NOMO-1 treated with dmso at 0.1 percent for 144 hours (cell line): Measurements from ENCODE around the gene DLG2.

ENCODE experiments used
- DNase-seq: peaks from one replicate; lab custom pipeline; 2025; ENCODE audit not compliant: unreplicated experiment; lab: John Stamatoyannopoulos, UW

DLG2 gene

DNA sequence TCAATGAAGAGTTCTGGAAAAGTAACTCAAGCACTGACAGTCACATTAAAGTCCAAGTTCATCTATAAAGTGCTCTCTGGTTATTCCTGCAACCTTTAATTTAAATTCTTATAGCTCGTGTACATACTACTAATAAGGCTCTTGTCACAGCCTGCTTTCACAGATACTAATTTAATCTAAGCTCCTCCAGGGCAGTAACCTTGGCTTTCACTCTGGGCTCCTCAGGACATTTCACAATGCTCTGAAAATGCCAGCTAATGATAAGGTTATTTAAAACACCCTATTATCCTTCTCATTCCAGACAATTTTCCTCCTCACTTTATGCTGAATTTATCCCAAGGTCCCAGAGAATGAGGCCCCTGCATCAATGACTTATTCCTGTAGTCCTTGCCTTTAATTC is 2098.3 kb downstream of the DLG2 start:
- no peak for DNase-seq

DNA sequence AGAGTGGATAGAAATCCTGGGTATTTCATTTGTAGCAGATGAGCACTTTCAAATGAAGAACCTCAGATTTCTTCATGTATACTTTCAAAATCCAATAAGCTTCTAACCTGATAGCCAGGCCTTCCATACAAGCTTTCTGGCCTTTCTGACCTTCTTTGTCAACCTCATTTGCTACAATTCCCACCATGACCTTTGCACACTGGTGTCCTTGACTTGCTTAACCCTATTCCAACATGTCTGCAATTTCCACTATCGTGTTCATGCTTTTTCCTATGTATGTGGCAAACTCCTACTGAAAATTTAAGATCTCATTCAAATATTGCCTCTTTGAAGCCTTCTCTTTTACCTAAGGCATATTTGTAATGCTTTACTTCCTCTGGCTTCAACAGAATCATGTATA is 2098.9 kb downstream of the DLG2 start:
- no peak for DNase-seq

DNA sequence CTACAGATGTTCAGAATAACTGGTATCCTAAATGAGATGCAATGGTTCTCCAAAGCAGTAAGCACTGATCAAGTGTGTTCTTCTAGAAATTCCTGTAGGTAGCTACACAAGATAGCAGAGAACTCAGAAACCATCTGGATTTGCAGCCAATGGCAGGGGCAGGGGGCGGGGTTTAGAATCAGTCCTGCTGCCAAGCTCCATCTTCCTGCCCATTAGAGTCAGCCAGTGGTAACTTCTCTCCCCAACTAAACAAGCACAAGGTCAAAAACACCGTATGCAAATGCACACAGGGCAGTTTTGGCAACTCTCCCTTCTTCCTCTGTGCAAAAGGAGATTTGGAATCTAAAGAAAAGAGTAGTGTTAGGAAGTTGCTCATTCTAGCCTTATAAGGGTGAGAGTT is 2103.5 kb downstream of the DLG2 start:
- DNase-seq, result no peak

DNA sequence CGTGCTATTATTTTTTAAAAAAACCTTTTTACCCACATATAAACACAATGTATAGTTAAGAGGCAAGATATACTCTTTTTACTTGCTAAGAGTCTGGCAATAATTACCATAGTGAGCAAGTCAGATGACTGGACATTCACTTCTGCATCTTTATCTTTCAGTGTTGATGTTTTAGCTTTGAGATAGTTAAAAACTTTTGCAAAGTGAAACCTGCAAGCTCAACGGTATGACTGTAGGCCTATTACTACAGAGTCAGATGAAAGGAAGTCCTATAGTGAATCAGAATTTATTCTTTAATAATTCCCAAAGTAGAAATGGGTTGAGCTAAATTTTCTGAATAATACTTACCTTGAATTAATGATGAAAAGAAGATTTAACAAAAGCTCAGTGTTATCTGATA is 2104.2 kb downstream of the DLG2 start:
- DNase-seq, result no peak

DNA sequence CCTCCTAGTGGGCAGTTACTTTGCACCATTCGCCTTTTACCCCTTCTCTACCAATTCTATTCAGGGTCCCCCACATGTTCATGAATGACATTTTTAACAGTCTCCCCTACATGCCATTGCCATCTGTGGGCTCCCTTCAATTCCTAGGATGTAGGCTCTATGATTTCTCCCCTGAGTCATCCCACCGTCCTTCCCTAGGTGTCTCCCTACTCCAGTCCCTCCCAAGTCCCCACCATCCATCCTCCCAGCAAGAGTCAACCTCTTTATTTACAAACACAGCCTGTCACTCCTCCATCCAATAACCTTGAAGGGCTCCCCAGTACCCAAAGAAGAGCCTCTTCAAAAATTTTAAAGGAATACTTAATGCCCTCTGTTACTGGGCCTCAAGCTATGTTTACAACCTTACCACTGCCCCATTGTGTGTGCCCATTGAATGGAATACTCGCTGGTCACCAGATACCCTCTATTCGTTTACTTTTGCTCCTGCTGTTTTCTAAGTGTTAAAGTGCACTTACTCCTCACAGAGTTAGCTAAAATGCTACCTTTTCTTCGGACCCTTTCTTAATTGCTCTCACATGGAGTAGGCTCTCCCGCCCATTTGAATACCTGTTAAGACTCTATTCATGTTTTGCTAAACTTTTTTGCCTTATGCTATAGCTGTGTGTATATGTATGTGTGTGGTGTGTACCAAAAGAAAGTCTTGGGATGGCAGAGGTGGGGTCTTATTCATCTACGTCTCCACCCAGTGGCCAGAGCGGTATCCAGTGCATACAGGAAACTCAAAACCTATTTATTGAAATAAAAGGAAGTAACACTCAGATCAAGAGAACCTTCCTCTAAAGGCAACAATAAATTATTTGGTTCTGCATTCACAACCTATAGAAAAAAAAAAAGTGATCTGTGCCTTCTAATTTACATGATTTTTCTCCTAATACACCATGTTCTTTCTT is 2105.2 kb downstream of the DLG2 start:
- DNase-seq, result no peak

DNA sequence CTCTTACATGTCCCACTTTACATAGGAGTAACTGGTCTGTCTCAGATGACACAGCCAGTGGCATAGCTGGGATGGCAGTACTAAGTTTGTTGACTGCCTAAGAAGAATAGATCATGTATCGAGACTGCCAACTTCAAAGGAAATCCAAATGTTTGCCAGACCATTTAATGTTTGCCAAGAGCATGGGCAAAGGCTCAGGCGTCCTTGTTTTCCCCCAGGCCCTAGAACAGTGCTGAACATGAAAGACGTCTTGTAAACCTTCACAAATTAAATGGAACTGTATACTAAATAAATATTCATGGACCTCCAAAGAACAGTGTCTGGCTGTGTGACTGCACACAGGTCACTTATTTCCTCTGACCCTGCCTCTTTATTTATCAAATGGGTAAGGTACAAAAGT is 2106.3 kb downstream of the DLG2 start:
- DNase-seq, result no peak

DNA sequence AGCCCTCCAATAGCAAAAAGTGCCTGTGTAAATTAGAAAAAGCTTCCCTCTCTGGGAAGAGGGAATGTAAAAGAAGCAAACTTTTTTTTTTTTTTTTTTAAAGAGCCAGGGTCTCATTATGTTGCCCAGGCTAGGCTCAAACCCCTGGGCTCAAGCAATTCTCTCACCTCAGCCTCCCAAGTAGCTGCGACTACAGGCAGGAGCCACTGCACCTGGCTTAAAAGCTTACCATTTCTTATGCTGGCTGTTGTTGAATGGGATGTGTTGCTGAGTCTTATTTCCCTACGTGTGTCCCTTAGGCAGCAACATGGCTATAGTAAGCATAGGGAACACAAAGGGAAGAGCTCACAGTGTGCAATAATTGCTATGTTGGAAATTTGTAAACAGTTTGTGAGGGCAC is 2115.5 kb downstream of the DLG2 start:
- DNase-seq, result no peak

DNA sequence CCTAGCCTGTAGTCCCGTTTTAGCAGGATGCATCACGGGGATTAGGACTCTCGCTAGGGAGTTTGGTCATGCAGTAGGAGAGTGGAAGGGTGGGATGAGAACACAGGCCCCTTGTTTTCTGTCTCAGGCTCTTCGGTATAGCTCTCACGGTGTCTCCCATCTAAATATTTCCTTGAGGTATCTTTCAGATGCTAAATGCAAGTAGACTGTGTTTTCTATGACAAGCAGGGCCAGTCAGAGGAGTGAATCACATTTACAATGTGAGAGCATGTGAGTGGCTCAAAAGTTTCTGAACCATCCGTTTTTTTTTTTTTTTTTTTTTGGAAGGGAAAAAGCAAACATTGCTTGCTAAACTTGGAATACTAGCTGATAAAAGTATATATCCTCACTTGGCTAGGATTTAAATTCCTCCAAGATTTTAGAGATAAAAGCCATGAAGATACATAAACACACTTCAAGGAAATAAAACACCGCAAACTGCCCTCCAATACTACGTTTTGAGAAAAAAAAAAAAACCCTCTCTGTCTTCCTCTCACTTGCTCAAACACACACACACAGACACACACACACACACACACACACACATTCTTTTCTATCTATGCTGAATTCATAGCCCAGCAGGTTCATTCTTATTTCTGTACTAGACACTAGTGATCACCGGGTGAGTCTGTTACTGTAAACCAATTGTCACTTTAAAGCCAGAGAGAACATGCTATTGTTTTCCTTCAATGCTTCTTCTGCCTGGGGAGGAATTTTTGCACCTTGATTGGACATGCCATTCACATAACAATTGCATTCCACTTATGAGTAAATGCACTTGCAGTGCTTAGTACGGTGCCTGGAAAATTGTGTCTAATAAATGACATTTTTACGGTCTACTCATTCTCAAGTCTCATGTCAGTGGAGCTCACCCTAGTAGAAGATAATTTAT is 2116.3 kb downstream of the DLG2 start:
- no peak for DNase-seq

DNA sequence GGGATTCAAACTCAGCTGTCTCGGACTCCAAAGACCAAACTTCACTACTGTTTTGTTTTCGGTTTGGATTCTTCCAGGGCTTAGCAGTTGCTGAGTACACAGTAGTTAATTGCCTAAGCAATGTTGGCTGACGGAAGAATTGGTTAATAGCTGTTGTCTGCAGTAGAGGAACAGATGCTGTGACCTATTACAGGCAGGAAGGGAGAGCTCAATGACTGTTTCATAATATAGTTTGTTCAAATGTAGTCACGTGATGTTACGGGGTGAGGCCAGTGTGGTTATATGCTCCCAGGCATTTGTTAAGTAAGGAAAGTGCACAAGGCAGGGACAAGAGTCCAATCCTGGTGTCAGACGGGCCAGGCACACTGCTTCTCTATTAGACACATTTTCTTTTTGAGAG is 2118.3 kb downstream of the DLG2 start:
- DNase-seq, result peak; percentile 2

DNA sequence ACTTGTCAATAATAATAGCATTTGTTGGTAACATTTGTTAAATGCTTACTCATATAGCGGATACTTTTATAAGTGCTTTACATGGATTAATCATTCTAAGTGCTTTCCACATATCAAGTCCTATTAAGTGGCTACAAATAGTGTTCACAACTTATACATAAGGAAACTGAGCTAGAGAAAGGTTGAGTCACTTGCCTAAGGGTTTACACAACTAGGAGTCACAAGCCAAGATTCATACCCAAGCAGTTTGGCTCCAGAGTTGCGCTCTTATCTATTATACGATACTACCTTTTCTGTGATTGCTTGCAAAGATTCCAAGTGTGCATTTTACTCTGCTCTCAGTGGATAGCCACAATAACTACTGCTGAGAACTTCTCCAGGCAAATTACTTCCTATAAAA is 2125.1 kb downstream of the DLG2 start:
- DNase-seq, result no peak

DNA sequence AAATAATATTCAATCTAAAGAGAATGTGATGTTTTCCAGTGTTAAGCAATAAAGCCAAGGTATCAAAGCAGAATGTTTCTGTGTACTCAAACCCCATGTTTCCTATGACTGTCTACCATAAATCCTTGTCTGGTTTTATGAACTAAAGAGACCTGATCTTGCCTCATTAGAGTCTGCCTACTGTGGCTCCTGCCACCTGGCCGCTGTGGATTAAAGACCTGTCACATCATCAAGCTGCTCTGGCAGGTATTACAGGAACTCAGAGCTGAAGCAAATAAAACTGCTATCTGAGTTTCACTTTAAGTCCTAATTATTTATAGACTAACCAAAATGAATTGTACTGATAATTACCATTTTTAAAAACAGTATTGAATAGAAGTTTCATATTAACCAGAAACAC is 2133.2 kb downstream of the DLG2 start:
- DNase-seq, result no peak

DNA sequence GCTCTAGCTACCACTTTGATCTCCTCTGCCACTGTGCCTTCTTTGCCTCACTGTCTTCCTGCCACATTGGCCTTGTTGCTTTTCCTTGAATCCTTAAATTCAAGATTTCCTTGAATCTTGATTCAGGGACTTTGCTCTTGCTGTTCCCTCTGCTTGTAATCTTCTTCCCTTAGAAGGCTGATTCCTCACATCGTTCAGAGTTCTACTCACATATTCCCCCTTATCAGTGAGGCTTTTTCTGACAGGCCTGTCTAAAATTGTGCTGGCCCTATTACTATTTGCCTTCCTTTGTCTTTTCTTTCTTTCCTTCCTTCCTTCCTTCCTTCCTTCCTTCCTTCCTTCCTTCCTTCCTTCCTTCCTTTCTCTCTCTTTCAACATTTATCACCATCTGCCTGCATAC is 2134.1 kb downstream of the DLG2 start:
- no peak for DNase-seq

DNA sequence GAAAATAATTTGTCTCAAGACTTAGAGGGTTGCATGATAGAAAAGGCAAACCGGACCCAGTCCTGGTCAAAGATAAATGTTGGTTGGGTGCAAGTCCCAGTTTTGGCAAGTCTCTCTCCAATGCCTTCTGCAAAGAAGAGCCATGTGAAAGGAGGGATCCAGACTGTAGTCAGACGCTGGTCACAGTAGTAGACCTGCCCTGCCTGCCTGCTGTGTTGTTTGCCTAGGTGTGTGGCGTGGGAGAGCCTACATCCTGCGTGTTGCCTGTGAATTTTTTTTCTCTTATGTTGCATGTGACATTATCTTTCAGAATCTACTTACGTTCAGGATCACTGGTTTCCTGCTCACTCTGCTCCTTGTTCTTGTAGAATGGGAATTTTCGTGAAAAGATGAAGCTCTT is 2143.3 kb downstream of the DLG2 start:
- DNase-seq, result no peak

DNA sequence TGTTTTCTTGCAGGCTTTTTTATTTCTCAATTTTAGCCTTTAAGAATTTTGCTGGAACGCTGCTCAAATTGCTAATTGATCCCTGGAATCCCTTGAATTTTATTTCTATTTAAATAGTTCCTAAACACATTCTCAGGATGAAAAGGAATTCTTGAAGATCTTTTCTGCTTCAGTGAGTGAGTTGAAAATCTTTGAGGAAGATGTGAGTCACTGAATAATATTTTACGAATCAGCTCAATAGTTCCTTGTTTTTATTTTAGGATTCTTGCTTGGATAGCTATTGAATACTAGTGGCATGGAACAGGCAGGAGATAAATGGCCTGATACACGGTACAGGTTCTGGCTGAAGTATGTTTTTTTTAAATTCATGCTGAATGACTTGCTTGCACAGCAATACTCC is 2146.3 kb downstream of the DLG2 start:
- no peak for DNase-seq

DNA sequence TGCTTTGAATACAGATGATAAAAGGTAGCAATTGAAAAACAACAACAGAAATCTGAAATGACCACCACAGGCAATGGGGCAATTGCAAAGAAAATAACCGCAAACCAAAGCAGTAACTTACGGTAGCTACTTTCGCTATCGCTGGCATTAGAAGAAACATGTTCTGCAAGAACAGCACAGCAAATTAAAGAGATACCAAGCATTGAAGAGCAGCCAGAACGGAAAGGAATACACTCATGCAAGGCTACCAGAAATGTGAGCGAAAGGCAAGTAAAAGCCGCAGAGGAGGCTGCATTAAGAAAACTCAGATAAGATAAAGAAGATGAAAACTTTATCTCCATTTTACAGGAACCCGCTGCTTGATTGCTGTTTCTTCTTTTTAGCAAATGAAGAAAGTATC is 2146.9 kb downstream of the DLG2 start:
- no peak for DNase-seq

DNA sequence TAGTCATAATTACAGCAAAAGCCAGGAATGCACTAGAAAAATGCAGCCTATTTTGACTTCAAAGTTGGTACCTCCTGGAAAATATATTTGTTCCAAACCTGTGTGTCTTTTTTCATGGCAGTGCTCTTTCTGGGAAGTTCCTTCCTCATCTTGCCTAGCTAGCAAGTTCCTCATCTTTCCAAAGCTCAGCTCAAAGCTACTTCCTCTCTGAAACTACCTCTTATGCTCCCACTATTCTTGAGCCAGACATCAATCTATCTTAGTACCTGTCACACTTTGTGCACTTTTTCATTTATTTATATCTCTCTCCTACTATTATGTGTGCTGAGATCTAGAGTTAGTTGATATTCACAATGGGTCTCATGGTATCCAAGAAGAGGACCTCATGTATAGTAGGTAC is 2149.4 kb downstream of the DLG2 start:
- no peak for DNase-seq

DNA sequence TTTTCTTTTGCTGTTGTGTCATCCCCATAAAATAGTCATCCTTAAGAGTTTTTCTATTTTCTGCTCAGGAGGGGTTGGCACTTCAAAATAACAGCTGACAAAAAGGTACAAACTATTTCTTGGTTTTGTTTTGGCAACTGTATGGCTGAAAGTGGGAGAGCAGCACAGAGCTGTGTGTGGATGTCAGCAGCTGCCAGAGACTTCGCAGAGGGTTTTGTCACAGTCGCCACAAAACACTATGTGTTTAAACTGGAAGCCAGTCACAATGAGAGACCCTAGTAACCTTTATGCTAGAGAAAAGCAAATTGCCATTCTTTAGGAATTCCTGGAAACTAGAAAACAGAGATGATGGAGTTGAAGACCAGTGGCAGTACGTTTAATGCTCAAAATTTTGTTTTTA is 2151.4 kb downstream of the DLG2 start:
- no peak for DNase-seq

DNA sequence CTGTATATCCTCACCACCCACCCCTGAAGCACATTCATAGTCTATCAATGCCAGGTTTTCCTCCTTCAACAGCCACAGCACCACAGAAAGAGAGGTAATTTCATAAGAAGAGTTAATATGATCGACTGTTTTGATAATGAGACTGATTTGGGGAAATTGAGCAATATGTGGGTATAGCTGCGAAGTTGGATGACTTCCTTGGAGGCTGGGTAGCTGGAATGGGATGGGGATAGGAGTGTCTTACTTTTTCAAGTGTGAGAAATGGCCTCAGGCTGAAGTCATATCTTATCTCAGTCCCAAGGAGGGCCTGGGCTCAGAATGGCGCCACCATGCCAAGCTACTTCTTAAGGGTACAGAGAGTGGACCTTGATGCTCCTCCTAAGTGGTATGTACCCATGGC is 2153.4 kb downstream of the DLG2 start:
- no peak for DNase-seq

DNA sequence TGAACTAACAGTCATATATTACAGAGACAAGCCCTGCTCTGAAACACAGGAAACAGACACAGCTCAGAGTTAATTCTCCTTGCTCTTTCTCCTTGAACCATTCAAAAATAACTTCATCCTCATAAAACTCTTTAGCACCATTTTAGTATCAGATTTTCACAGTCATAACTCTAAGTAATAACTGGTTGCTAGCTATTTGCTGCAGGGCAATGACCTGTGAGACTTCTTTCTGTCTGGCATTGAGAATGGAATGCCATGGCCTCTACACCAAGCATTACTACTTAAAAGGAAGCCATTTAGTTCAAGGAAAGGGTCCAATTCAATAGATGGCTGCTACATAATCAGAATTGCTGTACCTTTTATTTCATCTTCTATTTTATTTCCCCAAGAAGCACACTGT is 2154.3 kb downstream of the DLG2 start:
- no peak for DNase-seq

DNA sequence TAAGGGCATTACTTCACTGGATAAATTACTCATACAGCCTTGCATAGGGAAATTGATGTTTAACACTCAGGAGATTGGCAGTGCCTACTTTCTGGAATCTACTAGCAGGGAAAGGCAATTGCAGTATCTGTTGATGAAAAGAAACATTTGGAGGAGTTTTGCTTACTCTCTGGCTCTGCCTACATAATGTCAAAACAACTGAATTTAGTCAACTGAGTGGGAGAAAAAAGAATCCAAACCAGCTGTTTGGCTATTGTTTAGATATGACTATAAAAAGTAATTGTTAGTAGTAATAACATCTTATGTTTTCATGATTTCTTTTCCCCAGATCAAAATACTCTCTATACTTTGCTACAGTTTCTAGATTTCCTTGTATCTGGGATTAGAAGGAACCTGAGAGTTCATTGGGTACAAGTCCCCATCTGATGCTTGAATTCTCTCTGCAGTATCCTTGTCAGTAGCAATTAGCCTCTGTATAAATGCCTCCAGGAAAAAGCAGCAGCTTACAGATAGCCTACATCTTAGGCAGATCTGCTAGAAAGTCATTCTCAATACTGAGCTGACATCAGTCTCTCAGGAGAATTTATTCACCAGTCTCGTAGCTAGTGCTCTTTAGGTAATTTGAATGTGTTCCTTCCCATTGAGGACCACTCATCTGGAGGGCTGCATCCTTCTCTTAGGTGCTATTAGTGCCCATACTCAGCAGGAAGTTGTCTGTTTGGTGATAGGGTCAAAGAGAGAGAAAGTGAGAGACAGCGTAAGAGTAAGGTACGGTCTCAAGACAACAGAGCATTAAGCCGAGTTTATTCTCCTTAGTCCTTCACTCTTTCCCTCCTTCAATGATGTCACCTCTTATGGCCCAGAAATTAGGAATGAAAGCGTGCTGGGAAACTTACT is 2155.1 kb downstream of the DLG2 start:
- DNase-seq, result no peak

DNA sequence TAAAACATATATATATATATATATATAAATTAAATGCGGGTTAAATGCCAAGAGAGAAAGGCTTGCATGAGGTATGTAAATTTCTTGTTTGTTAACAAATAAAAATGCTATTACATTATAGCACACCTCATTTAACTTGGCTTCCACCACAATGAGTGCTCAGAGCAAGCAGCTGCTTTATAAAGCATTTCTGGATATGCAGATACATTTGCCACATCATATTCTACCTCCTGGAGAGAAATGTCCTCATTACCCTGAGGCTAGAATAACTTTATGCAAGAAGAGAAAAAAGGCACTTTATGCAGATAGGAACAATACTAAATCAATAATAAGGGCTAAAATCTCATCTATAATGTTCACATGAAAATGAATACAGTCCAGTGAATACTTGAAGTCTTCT is 2159.3 kb downstream of the DLG2 start:
- DNase-seq, result no peak
